ENCODE measurements around the gene NKX2-4.
"Not testable (repeated sequence)": the region's sequence is repeated elsewhere in the genome, so short reads cannot be mapped to it uniquely, and the experiment has no call there.

Gene NKX2-4

DNA sequence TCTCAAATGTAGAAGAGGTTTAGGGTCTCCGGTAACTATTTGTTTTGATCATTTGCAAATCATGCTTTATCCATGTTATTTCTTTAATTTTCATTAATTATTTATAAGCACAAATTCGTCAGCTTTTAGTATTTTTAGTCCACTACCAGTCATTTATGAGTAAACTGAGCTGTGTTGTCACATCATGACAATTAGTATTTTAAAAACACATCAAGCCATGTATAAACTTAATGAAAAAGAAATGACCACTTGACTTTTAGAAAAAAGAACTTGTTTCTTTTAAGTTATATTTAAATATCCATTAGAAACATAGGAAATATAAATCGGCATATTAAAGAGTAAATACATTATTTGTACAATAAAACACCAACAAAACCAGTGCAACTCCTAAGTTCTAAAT lies 2.8 kb downstream of the NKX2-4 start:
- no peak for DNase-seq (ENCODE audit: low read depth in 4 of 4, low spot score in 1 of 4)

DNA sequence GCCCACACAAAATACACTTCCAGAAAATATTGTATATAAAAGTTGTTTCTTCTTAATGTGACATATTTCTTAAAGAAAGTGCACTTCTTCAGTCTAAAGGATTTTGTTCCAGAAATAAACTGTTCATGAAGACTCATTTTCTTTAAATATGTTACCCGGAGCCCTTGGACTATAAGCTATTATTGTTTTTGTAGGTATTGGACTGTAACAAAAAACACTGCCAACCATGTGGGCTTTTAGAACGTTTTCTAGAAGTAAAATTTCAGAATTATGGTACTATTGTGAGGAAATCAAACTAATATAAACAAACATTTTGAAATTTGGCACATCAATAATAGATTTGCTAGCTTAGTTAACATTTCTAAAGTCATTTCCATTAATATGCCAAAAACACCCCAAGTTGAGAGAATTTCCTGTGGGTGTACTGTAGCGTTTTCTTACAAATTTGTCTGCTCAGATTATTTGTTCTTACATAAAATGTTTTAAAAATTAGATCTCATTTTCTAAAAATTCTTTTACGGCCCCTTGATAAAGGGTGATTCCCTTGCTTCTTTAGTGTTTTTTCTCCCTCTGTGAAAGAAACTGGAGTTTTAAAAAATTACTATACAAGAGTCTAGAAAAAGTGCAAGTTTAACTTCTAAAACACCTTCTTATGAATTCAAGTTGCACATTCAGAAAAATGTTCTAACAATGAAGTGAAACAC lies 3.4 kb downstream of the NKX2-4 start:
- no peak for DNase-seq (ENCODE audit: low read depth in 4 of 4, low spot score in 1 of 4)

DNA sequence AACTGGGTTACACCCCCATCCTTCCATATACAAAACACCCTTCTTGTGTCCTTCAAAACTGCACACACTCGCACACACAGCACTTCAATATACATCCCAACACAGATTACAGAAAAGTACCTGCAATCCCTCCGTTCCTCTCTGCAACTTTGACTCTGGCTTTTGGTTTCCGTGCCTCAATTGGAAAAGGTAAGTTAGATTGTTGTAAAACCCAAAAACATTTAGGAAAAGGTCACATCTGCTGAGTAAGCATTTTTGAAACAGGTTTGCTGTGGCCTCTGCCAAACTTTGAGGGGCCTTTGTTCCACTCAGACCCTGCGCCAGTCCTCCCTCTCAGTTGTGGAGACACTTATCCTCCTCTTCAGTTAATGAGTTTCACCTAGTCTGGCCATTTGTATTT lies 4.2 kb downstream of the NKX2-4 start:
- DNase-seq (ENCODE audit: low read depth in 4 of 4, low spot score in 1 of 4): no peak

DNA sequence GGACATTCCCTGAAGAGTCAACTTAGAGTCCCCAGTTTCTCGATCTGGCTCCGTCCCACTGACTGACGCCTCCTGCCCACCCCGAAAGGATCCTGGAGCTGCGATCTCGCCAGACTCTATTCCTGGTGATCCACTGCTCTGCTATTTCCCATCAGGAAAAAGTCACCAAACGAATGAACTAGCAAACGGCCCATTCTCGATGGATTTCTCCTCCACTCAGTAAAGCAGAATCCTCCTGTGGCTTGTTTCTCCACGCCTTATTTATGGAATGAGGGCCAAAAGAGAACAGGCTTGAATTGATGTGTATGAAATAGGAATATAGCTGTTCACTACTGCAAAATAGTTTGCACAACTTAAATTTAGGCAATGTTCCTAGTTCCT lies 5.4 kb downstream of the NKX2-4 start:
- DNase-seq (ENCODE audit: low read depth in 4 of 4, low spot score in 1 of 4): no peak

DNA sequence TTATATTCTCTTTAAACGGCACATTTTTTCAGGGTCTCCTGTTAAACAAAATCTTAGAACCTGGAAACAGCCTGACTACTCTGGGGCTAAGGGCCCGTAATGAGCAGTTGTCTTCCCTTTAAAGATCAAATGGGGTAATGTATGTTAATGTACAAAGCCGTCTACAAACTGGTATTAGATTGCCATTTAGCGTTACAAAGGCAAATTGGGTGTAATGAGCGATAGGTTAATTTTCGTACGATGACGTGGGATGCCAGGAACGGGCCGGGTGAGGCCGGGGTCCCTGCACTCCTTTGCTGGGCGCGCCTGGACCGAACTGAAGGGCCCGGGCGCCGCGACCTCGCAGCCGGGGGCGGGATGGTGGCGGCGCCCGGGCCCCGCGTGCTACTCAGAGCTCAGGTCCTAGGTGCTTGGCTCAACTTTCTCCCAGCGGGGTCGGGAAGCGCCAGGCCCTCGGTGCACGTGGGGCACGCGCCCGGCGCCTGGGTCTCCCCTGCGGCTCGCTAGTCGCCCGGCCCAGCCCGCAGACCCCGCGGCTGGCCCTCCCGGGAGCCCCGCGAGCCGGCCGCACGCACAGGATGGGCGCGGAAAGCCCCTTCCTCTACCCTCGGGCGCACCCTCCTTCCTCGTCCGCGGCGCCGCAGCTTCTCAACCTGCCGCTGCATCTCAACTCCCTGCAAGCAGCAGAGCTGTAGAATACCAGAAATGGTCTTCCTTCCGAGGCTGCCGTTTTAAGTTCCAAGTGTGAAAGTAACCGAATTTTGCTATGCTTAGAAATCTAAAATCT lies 5.9 kb downstream of the NKX2-4 start:
- no peak for DNase-seq (ENCODE audit: low read depth in 4 of 4, low spot score in 1 of 4)

GRCh38 chr20:21390768-21391167 lies 6.6 kb downstream of the NKX2-4 start:
- DNase-seq (ENCODE audit: low read depth in 4 of 4, low spot score in 1 of 4): no peak

DNA sequence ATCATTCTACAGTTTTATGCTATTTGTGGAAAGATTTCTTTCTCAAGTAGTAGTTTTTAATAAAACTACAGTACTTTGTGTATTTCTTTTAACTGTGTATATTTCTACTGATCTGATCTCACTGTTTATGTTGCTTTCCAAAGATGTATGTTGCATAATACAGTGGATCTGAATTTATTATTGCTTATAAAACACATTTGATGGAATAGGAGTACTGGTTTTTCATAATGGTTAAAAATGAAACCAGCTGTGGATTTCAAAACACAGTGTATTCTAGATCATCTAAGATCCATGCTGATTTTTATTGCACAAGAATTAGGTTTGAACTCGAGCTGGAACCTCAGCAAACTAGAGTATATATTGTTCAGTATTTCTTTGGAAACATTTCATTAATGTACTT lies 8.0 kb downstream of the NKX2-4 start:
- DNase-seq (ENCODE audit: low read depth in 4 of 4, low spot score in 1 of 4): no peak

GRCh38 chr20:21388566-21388965 lies 8.8 kb downstream of the NKX2-4 start:
- no peak for DNase-seq (ENCODE audit: low read depth in 4 of 4, low spot score in 1 of 4)

GRCh38 chr20:21387528-21387927 lies 9.8 kb downstream of the NKX2-4 start:
- DNase-seq (ENCODE audit: low read depth in 4 of 4, low spot score in 1 of 4): no peak

- DNase-seq (ENCODE audit: low read depth in 4 of 4, low spot score in 1 of 4): no peak
These were observed 11.2 kb downstream of the NKX2-4 start for GRCh38 chr20:21386111-21386510.

DNA sequence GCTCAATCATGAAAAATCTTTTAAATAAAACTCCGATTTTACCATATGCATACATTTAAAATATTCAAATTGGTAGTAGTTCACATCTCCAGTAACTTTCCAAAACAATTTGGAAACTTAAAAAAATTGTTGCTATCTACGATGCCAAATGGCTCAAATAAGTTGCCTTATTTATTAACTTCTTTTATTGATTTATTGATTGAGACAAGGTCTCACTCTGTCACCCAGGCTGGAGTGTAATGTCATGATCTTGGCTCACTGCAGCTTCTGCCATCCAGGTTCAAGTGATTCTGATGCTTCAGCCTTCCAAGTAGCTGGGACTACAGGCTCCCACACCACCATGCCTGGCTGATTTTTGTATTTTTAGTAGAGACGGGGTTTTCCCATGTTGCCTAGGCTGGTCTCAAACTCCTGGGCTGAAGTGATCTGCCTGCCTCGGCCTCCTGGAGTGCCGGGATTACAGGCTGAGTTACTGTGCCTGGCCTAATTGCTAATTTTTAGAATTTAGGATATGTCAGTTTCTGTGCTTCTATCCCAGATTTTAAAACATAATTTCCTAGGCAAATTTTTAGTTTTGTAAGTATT lies 12.9 kb downstream of the NKX2-4 start:
- DNase-seq (ENCODE audit: low read depth in 4 of 4, low spot score in 1 of 4): no peak

DNA sequence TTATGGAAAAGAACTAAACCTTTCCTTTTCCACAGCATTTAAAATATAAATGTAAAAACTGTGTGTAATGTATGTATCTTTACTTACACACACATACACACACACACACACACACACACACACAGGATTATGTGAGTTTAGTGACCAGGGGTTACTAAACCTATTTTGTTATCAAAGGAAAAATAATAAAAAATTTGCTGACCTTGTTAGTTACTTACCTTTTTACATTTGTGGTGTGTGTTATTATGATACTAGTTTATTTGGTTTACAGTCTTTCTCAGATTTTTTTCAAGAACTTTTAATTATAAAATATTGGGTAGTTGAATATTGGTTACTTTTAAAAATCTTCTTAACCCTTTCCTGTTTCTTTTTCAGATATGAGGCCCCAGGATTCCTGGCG lies 15.7 kb downstream of the NKX2-4 start:
- DNase-seq (ENCODE audit: low read depth in 4 of 4, low spot score in 1 of 4): no peak

DNA sequence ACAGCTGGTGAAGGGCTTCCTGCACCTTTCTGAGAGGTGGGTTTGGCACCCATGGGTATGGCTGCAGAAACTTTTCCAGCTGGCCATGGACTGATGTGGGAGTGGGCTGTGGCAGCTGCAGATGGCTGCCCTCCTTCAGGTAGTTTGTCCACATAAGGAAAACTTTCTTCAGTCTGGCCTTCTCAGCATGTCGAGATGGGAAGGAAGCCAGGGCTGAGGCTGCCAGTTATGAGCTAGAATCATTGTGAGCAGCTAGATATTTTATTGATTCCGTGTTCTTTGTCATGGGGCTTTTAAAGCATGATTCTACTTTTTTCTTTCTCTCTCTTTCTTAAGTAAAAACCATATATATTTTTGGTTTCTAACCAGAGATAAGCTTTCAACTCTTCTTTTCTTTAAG lies 16.6 kb downstream of the NKX2-4 start:
- no peak for DNase-seq (ENCODE audit: low read depth in 4 of 4, low spot score in 1 of 4)

DNA sequence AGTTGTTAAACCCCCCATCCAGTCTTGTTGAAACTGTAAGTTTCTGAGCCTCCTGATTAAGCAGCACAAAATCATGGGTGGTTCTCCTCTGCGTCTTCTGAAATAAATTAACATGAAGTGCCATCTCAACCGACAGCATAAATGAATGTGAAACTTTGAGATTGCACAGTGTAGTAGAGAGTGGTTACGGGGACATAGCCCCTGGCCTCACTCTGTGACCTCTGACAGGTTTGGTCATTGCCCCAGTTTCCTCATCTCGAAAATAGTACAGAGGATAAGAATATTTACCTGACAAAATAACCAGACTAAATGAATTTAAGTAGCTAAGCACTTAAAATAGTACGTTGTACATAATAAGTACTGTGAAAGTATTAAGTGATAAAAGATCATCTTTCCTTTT lies 19.1 kb downstream of the NKX2-4 start:
- no peak for DNase-seq (ENCODE audit: low read depth in 4 of 4, low spot score in 1 of 4)

DNA sequence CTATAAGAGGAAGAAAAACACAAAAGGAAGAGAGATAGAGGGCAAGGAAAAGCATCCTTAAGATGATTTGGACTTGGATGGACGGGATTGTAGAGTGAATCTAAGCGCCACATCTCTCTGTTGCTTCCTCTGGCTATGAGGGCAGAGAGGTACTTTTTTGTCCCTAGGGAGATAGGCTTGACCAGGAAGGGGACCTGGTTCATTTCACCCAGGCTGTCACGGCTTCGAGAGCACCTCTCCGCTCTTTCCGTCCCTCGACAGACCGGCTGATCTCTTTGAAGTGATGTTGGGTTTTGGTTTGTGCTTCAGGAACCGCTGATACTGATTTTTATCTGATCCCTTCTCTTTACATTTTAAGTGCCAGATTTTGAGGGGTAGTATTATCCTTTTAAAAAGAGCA lies 19.6 kb downstream of the NKX2-4 start:
- no peak for DNase-seq (ENCODE audit: low read depth in 4 of 4, low spot score in 1 of 4)

DNA sequence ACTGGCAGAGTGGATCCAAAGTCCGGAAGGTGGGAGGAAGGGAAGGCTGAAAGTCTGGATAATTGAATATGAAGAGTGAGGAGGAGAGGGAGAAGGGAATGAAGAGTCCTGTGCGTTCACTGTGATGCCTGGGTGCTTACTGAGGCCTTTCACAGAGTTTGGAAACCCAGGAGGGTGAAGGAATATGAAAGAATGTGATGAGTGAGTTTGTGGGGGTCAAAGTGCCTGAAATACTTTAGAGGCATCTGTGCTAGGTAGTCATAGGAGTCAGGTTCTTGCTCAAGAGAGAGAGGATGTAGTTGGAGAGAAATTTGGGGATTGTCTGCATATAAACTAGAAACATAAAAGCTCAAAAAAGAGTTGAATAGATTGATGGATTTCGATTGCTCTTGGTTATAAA lies 20.7 kb downstream of the NKX2-4 start:
- no peak for DNase-seq (ENCODE audit: low read depth in 4 of 4, low spot score in 1 of 4)

GRCh38 chr20:21373436-21373835 lies 23.9 kb downstream of the NKX2-4 start:
- DNase-seq (ENCODE audit: low read depth in 4 of 4, low spot score in 1 of 4): no peak

DNA sequence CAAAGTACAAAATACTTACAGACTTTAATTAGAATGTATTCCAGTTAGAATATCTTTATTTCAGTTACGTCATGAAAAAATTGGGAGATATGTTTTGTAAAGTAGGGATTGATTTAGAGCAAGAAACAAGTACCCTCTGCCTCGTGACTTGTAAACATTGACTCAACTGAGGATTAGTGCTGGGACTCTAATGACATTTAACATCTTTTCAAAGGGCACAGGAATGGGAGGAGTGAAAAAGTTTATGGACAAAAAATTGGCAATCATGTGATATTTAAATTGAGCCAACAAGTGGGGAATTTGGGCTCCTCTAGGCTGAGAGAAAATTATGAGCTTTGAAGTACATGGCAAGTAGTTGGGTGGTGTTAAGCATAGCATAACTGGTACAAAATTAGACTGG lies 25.3 kb downstream of the NKX2-4 start:
- DNase-seq (ENCODE audit: low read depth in 4 of 4, low spot score in 1 of 4): no peak

- no peak for DNase-seq (ENCODE audit: low read depth in 4 of 4, low spot score in 1 of 4)
These were observed 26.1 kb downstream of the NKX2-4 start for GRCh38 chr20:21371193-21371592.

DNA sequence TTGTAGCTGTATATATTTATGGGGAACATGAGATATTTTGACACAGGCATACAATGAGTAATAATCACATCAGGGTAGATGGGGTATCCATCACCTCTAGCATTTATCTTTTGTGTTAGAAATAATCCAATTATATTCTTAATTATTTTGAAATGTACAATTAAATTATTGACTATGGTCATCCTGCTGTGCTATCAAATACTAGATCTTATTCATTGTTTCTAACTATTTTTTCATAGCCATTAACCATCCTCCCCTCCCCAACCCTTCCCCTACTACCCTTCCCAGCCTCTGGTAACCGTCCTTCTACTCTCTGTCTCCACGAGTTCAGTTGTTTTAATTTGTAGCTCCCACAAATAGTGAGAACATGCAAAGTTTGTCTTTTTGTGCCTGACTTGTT lies 28.5 kb downstream of the NKX2-4 start:
- no peak for DNase-seq (ENCODE audit: low read depth in 4 of 4, low spot score in 1 of 4)

DNA sequence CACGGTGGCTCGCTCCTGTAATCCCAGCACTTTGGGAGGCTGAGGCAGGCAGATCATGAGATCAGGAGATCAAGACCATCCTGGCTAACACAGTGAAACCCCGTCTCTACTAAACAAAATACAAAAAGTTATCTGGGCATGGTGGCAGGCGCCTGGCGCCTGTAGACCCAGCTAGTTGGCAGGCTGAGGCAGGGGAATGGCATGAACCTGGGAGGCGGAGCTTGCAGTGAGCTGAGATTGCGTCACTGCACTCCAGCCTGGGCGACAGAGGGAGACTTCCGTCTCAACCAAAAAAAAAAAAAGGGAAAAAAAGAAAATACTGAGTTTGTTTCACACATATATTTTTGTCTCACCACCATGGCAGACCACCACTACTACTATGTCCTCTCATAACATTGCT lies 31.1 kb downstream of the NKX2-4 start:
- not testable (repeated sequence) for DNase-seq (ENCODE audit: low read depth in 4 of 4, low spot score in 1 of 4)

- DNase-seq (ENCODE audit: low read depth in 4 of 4, low spot score in 1 of 4): no peak
These were observed 31.6 kb downstream of the NKX2-4 start for GRCh38 chr20:21365771-21366170.

DNA sequence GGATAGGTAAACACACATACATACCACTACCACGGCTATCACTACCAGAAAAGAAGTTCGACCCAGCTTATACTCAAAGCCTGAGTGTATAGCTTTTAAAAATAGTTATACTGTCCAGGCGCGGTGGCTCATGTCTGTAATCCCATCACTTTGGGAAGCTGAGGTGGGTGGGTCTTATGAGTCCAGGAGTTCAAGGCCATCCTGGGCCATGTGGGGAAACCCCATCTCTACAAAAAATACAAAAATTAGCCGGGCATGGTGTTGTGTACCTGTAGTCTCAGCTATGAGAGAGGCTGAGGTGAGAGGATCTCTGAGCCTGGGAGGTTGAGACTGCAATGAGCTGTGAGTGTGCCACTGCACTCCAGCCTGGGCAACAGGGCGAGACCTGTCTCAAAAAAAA lies 32.9 kb downstream of the NKX2-4 start:
- no peak for DNase-seq (ENCODE audit: low read depth in 4 of 4, low spot score in 1 of 4)

Measured in stimulated activated CD4-positive, alpha-beta T cell treated with anti-CD3 and anti-CD28 coated beads, Interleukin-1b, Interleukin-23, amount 100 ng/mL, for 24 hours (primary cell).